DOHH2 (cell line): Measurements from ENCODE around the gene JUN.
A peak's percentile ranks its signal among the peaks of the same experiment; 100 is the strongest.

Experiments
- H3F3A ChIP-seq: fragments of 200-600 bp; sonication (generic), shearing (Covaris generic); 2 replicates; pipeline ENCODE4 v1.6.0; 2016; ENCODE audit warnings: antibody characterized with exemption, mild to moderate bottlenecking; ENCODE audit not compliant: control insufficient read depth, insufficient read depth
- H3K27ac ChIP-seq: fragments of 200-600 bp; sonication (generic); 2 replicates; pipeline ENCODE4 v1.5.1; 2014; ENCODE audit warnings: low read depth, mild to moderate bottlenecking, low read length, moderate library complexity
- H3K27me3 ChIP-seq: fragments of 200-600 bp; sonication (generic); 2 replicates; pipeline ENCODE4 v1.6.1; 2014; ENCODE audit warnings: mild to moderate bottlenecking, low read length, mixed read lengths; ENCODE audit not compliant: control insufficient read depth
- H3K36me3 ChIP-seq: fragments of 200-600 bp; sonication (generic); 2 replicates; pipeline ENCODE4 v1.6.1; 2014; ENCODE audit warnings: mild to moderate bottlenecking, low read length, moderate library complexity, mixed read lengths; ENCODE audit not compliant: control insufficient read depth
- H3K4me1 ChIP-seq: fragments of 200-600 bp; sonication (generic); 2 replicates; pipeline ENCODE4 v1.6.1; 2014; ENCODE audit warnings: mild to moderate bottlenecking, low read length, mixed read lengths; ENCODE audit not compliant: control insufficient read depth
- H3K4me2 ChIP-seq: fragments of 200-600 bp; sonication (generic); 2 replicates; pipeline ENCODE4 v1.6.0; 2014; ENCODE audit warnings: mild to moderate bottlenecking, low read length, moderate library complexity
- H3K4me3 ChIP-seq: fragments of 200-600 bp; sonication (generic); 2 replicates; pipeline ENCODE4 v1.5.1; 2014; ENCODE audit warnings: mild to moderate bottlenecking, low read length, mixed read lengths
- H3K79me2 ChIP-seq: fragments of 200-600 bp; sonication (generic); 2 replicates; pipeline ENCODE4 v1.6.1; 2014; ENCODE audit warnings: mild to moderate bottlenecking, low read length, mixed read lengths; ENCODE audit not compliant: control insufficient read depth
- H3K9me2 ChIP-seq: fragments of 200-600 bp; sonication (generic); replicated peaks from 2 replicates; pipeline ENCODE4 v1.6.1; 2014; ENCODE audit warnings: mild to moderate bottlenecking, low read length, mixed read lengths; ENCODE audit not compliant: control insufficient read depth
- H3K9me3 ChIP-seq: fragments of 200-600 bp; sonication (generic); 2 replicates; pipeline ENCODE4 v1.6.1; 2014; ENCODE audit warnings: antibody characterized with exemption, low read length, mixed read lengths; ENCODE audit not compliant: control insufficient read depth, insufficient read depth
- H4K20me1 ChIP-seq: fragments of 200-600 bp; sonication (generic); 2 replicates; pipeline ENCODE4 v1.6.0; 2014; ENCODE audit warnings: low read depth, mild to moderate bottlenecking, antibody characterized with exemption, low read length, moderate library complexity; ENCODE audit not compliant: control insufficient read depth, insufficient read depth
- EZH2phosphoT487 ChIP-seq: fragments of 200-600 bp; sonication (generic); IDR thresholded peaks from 2 replicates; pipeline ENCODE4 v1.6.1; 2017; ENCODE audit warnings: borderline replicate concordance, mild to moderate bottlenecking, antibody characterized with exemption, low read length, moderate library complexity, mixed read lengths
- TF ChIP-seq, protein P1 (sequence below): fragments of 200-600 bp; sonication (generic); IDR thresholded peaks from one replicate; pipeline ENCODE4 v1.5.1; 2014; ENCODE audit warnings: antibody characterized with exemption, mild to moderate bottlenecking, low read depth, low read length; ENCODE audit not compliant: poor library complexity, severe bottlenecking

The JUN gene

DNA sequence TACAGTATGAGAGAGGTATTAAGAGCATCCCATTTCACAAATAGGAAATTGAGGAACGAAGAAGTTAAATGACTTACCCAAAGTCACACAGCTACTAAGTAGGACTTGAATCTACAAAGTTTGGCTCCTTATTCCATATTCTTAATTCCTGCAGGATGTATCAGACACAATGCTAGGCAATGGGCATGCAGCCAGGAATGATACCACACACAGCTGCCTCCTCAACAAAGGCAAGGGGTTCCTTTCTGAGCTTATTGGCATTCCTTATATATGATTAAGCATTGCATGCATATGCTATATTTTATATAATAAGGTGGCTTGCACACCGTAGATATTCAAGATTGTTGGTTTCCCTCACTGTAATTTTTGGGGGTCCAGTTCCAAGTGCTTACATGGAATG lies 34.2 kb upstream of the JUN start:
- Histone ChIP-seq H3K79me2 (no peaks in the 10 kb centered on the region; the same call in 1 of the 2 replicates), H3K27ac (no peak overlapping the region), H3F3A (peaks cover 10% of the 10 kb centered on the region), H3K9me3 (no peaks in the 10 kb centered on the region), H3K36me3 (no peaks in the 10 kb centered on the region), H3K4me1 (peaks cover 21% of the 10 kb centered on the region), H3K4me2 (no peak overlapping the region), H3K9me2 (no peaks in the 10 kb centered on the region), H3K4me3 (no peak overlapping the region), H3K27me3 (peaks cover 13% of the 10 kb centered on the region), H4K20me1 (no peaks in the 10 kb centered on the region)
- TF ChIP-seq, protein P1, sequence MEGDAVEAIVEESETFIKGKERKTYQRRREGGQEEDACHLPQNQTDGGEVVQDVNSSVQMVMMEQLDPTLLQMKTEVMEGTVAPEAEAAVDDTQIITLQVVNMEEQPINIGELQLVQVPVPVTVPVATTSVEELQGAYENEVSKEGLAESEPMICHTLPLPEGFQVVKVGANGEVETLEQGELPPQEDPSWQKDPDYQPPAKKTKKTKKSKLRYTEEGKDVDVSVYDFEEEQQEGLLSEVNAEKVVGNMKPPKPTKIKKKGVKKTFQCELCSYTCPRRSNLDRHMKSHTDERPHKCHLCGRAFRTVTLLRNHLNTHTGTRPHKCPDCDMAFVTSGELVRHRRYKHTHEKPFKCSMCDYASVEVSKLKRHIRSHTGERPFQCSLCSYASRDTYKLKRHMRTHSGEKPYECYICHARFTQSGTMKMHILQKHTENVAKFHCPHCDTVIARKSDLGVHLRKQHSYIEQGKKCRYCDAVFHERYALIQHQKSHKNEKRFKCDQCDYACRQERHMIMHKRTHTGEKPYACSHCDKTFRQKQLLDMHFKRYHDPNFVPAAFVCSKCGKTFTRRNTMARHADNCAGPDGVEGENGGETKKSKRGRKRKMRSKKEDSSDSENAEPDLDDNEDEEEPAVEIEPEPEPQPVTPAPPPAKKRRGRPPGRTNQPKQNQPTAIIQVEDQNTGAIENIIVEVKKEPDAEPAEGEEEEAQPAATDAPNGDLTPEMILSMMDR: no peak
- no peak for TF ChIP-seq EZH2phosphoT487

DNA sequence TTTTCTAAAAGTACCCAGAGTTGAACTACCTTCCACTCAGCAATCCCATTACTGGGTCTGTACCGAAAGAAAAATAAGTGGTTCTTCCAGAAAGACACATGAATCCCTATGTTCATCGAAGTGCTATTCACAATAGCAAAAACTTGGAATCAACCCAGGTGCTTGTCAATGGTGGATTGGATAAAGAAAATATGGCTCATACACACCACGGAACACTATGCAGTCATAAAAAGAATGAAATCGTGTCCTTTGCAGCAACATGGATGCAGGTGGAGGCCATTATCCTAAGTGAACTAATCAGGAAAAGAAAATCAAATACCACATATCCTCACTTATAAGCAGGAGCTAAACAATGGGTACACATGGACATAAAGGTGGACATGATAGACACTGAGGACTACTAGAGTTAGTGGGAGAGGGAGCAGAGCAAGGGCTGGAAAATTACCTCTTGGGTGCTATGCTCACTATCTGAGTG lies 32.9 kb upstream of the JUN start:
- Histone ChIP-seq H3K79me2 (no peaks in the 10 kb centered on the region; the same call in 1 of the 2 replicates), H3K4me3 (peak overlapping the region; percentile 80), H3K4me2 (peak overlapping the region; percentile 90), H3K9me3 (no peaks in the 10 kb centered on the region), H3K27me3 (peaks cover 10% of the 10 kb centered on the region; the same call in 1 of the 2 replicates), H4K20me1 (no peaks in the 10 kb centered on the region), H3K36me3 (no peaks in the 10 kb centered on the region), H3F3A (peaks cover 10% of the 10 kb centered on the region), H3K27ac (peak overlapping the region; percentile 62), H3K4me1 (peaks cover 21% of the 10 kb centered on the region), H3K9me2 (no peaks in the 10 kb centered on the region)
- TF ChIP-seq, protein P1: no peak
- no peak for TF ChIP-seq EZH2phosphoT487

DNA sequence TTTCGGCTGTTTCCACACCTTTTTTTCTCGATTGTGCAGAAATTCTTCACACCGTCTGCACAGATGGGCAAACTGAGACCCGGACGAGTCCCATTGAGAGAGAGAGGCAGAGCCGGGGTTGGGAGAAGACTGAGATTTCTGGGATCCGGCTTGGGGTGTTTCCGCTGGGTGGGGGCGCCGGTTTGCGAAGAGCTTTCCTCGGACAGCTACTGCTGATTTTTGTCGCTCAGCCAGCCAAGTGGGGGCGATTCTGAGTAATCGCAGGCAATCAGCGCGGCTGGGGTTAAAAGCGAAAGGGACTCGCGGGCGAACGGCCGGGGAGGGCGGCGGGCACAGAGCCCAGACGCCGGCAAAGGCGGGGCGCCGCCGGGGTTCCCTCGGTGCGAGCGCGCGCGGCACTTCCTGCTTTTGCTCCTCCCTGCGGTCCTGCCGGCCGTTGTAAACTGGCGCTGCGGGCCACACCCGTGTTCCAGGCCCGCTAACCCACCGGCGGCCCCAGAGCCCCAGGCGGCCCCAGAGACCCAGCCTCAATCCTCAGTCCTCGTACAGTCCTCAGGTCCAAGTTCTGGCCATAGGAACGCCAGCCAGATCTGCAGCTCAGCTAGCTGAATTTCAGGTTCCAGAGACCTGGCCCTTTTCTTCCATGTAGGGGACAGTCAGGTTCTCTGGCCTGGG lies 32.4 kb upstream of the JUN start:
- Histone ChIP-seq H3K9me3 (no peaks in the 10 kb centered on the region), H3K4me1 (peaks cover 21% of the 10 kb centered on the region), H3F3A (peaks cover 10% of the 10 kb centered on the region), H3K4me2 (peak overlapping the region; percentile 90), H3K4me3 (peak overlapping the region; percentile 80), H3K36me3 (no peaks in the 10 kb centered on the region), H3K79me2 (no peaks in the 10 kb centered on the region; the same call in 1 of the 2 replicates), H3K27me3 (peaks cover 6% of the 10 kb centered on the region; the same call in 1 of the 2 replicates), H3K27ac (peak overlapping the region; percentile 62), H4K20me1 (no peaks in the 10 kb centered on the region), H3K9me2 (no peaks in the 10 kb centered on the region)
- no peak for TF ChIP-seq EZH2phosphoT487
- TF ChIP-seq, protein P1: peak; percentile 21
